ENCODE measurements around the gene PDE7B.

DNA sequence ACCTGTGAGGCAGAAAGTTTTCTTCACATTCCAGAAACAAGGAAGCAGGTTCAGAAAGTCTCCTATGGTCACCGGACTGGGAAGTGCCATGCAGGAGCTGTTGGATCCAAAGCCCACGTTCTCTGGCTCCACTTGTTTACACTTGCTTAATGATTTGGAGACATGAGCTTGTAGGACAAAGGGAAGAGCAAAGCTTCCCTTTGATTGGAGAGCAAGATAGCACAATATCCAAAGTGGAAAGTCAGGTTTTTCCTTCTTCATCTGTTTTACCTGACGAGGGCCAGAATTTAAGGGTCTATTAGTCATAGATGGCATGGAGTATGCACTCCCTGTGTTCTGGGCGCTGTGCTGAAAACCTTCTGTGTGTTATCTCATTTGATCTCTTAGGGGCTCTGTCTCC, 81.2 kb downstream of the PDE7B start:
- TF ChIP-seq POLR2A (IDR thresholded peaks at IDR 0.05) = no peak
- TF ChIP-seq, protein P1, sequence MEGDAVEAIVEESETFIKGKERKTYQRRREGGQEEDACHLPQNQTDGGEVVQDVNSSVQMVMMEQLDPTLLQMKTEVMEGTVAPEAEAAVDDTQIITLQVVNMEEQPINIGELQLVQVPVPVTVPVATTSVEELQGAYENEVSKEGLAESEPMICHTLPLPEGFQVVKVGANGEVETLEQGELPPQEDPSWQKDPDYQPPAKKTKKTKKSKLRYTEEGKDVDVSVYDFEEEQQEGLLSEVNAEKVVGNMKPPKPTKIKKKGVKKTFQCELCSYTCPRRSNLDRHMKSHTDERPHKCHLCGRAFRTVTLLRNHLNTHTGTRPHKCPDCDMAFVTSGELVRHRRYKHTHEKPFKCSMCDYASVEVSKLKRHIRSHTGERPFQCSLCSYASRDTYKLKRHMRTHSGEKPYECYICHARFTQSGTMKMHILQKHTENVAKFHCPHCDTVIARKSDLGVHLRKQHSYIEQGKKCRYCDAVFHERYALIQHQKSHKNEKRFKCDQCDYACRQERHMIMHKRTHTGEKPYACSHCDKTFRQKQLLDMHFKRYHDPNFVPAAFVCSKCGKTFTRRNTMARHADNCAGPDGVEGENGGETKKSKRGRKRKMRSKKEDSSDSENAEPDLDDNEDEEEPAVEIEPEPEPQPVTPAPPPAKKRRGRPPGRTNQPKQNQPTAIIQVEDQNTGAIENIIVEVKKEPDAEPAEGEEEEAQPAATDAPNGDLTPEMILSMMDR (IDR thresholded peaks at IDR 0.05 in 8 of 11, conservative IDR thresholded peaks at IDR 0.05 in 3 of 11) = no peak
